KMS-11 (cell line): ENCODE measurements around the gene RGS12.
A peak's percentile ranks its signal among the peaks of the same experiment; 100 is the strongest.

Experiments
- H2AFZ ChIP-seq: fragments of 200-600 bp; sonication (generic); 2 replicates; pipeline ENCODE4 v1.6.1; 2016; ENCODE audit warnings: antibody characterized with exemption, mixed run types, low read depth
- H3K27ac ChIP-seq: fragments of 200-600 bp; sonication (generic); 2 replicates; pipeline ENCODE4 v1.6.1; 2016; ENCODE audit warnings: mild to moderate bottlenecking, mixed run types
- H3K27me3 ChIP-seq: fragments of 200-600 bp; sonication (generic); 2 replicates; pipeline ENCODE4 v1.6.1; 2017; ENCODE audit warnings: mild to moderate bottlenecking, low read depth, mixed run types, moderate library complexity; ENCODE audit not compliant: insufficient read depth
- H3K36me3 ChIP-seq: fragments of 200-600 bp; sonication (generic); 2 replicates; pipeline ENCODE4 v1.6.1; 2017; ENCODE audit warnings: mild to moderate bottlenecking, mixed run types; ENCODE audit not compliant: insufficient read depth
- H3K4me1 ChIP-seq: fragments of 200-600 bp; sonication (generic); 2 replicates; pipeline ENCODE4 v1.6.1; 2016; ENCODE audit warnings: mild to moderate bottlenecking, low read depth, mixed run types; ENCODE audit not compliant: poor library complexity, severe bottlenecking
- H3K4me2 ChIP-seq: fragments of 200-600 bp; sonication (generic); 2 replicates; pipeline ENCODE4 v1.7.0; 2016; ENCODE audit warnings: mild to moderate bottlenecking, mixed run types
- H3K4me3 ChIP-seq: fragments of 200-600 bp; sonication (generic); IDR thresholded peaks from 2 replicates; pipeline ENCODE4 v1.6.1; 2017; ENCODE audit warnings: low read depth, low read length, mixed read lengths; ENCODE audit not compliant: insufficient read depth
- H3K79me2 ChIP-seq: fragments of 200-600 bp; sonication (generic); 2 replicates; pipeline ENCODE4 v1.6.1; 2016; ENCODE audit warnings: low read depth, mixed run types; ENCODE audit not compliant: insufficient read depth
- H3K9ac ChIP-seq: fragments of 200-600 bp; sonication (generic); 2 replicates; pipeline ENCODE4 v1.6.1; 2016; ENCODE audit warnings: mild to moderate bottlenecking, mixed run types
- H4K20me1 ChIP-seq: fragments of 200-600 bp; sonication (generic); 2 replicates; pipeline ENCODE4 v1.6.1; 2016; ENCODE audit warnings: mild to moderate bottlenecking, mixed run types; ENCODE audit not compliant: insufficient read depth
- TF ChIP-seq, protein P1 (sequence below): fragments of 200-600 bp; sonication (generic); conservative IDR thresholded peaks from 2 replicates; pipeline ENCODE4 v1.6.1; 2017; ENCODE audit warnings: low read depth, mild to moderate bottlenecking, antibody characterized with exemption, low read length, moderate library complexity, mixed read lengths

The RGS12 gene, protein sequence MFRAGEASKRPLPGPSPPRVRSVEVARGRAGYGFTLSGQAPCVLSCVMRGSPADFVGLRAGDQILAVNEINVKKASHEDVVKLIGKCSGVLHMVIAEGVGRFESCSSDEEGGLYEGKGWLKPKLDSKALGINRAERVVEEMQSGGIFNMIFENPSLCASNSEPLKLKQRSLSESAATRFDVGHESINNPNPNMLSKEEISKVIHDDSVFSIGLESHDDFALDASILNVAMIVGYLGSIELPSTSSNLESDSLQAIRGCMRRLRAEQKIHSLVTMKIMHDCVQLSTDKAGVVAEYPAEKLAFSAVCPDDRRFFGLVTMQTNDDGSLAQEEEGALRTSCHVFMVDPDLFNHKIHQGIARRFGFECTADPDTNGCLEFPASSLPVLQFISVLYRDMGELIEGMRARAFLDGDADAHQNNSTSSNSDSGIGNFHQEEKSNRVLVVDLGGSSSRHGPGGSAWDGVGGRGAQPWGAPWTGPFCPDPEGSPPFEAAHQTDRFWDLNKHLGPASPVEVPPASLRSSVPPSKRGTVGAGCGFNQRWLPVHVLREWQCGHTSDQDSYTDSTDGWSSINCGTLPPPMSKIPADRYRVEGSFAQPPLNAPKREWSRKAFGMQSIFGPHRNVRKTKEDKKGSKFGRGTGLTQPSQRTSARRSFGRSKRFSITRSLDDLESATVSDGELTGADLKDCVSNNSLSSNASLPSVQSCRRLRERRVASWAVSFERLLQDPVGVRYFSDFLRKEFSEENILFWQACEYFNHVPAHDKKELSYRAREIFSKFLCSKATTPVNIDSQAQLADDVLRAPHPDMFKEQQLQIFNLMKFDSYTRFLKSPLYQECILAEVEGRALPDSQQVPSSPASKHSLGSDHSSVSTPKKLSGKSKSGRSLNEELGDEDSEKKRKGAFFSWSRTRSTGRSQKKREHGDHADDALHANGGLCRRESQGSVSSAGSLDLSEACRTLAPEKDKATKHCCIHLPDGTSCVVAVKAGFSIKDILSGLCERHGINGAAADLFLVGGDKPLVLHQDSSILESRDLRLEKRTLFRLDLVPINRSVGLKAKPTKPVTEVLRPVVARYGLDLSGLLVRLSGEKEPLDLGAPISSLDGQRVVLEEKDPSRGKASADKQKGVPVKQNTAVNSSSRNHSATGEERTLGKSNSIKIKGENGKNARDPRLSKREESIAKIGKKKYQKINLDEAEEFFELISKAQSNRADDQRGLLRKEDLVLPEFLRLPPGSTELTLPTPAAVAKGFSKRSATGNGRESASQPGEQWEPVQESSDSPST (N-terminal part only)

DNA sequence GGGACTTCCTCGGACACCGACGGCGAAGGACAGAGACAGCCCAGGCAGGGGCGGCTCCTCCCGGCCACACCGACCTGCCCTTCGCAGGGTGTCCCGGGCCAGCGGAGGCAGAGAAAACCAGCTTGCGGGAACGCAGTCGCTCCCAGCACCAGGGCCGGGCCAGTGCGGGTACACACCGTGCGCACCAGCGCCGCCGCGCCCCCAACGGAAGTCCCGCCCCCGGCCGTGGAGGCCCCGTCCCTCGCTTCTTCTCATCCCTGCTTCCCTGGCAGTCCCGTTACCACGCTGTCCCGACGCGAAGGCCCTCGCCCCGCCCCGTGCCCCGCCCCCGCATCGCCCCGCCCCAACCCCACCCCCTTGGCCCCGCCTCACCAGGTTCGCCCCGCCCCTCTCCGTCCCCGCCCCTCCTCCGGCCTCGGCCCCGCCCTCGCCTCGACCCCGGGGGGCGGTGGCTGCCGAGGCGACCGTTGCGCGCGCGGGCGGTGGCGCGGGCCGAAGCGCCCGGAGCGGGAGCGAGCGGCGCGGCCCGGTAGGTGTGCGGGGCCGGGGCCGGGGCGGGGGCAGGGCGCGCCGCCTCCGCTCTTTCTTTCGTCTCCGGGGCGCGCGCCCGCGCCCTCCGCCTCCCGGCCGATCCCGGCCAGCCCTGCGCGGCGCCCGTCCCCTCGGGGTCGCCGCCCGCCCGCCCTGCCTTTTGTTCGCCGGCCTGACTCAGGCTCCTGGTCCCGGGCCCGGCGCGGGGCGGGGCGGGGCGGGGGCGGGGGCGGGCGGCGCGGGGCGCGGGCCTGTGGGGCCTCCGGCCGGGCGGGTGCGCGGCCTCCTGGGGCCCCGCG is at the start of gene RGS12:
Gene RGS12, plus strand, starts transcription at position 451 of the 830 bp plus-strand sequence. CDS start 23,150 bp downstream, outside the sequence.
- H3K9ac ChIP-seq, result peak within 1 kb of the TSS; percentile 42; the same call in 1 of the 2 replicates
- no peaks in the 10 kb centered on the region for H3K27me3 ChIP-seq
- no peaks in the 10 kb centered on the region for H3K36me3 ChIP-seq
- no peaks in the 10 kb centered on the region for H4K20me1 ChIP-seq
- H3K4me2 ChIP-seq, result peak within 1 kb of the TSS; percentile 54; the same call in 1 of the 2 replicates
- peak within 1 kb of the TSS; percentile 67; the same call in 1 of the 2 replicates for H2AFZ ChIP-seq
- no peak within 1 kb of the TSS for H3K4me3 ChIP-seq
- no peaks in the 10 kb centered on the region for H3K4me1 ChIP-seq
- TF ChIP-seq, protein P1, sequence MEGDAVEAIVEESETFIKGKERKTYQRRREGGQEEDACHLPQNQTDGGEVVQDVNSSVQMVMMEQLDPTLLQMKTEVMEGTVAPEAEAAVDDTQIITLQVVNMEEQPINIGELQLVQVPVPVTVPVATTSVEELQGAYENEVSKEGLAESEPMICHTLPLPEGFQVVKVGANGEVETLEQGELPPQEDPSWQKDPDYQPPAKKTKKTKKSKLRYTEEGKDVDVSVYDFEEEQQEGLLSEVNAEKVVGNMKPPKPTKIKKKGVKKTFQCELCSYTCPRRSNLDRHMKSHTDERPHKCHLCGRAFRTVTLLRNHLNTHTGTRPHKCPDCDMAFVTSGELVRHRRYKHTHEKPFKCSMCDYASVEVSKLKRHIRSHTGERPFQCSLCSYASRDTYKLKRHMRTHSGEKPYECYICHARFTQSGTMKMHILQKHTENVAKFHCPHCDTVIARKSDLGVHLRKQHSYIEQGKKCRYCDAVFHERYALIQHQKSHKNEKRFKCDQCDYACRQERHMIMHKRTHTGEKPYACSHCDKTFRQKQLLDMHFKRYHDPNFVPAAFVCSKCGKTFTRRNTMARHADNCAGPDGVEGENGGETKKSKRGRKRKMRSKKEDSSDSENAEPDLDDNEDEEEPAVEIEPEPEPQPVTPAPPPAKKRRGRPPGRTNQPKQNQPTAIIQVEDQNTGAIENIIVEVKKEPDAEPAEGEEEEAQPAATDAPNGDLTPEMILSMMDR, result no peak
- no peaks in the 10 kb centered on the region for H3K79me2 ChIP-seq
- H3K27ac ChIP-seq, result no peak within 1 kb of the TSS

DNA sequence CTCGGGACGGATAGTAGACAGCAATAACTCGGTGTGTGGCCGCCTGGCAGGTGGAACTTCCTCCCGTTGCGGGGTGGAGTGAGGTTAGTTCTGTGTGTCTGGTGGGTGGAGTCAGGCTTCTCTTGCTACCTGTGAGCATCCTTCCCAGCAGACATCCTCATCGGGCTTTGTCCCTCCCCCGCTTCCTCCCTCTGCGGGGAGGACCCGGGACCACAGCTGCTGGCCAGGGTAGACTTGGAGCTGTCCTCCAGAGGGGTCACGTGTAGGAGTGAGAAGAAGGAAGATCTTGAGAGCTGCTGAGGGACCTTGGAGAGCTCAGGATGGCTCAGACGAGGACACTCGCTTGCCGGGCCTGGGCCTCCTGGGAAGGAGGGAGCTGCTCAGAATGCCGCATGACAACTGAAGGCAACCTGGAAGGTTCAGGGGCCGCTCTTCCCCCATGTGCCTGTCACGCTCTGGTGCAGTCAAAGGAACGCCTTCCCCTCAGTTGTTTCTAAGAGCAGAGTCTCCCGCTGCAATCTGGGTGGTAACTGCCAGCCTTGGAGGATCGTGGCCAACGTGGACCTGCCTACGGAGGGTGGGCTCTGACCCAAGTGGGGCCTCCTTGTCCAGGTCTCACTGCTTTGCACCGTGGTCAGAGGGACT is 49.6 kb upstream of the RGS12 start:
- H3K36me3 ChIP-seq, result no peaks in the 10 kb centered on the region
- H3K4me1 ChIP-seq, result peaks cover 20% of the 10 kb centered on the region
- no peaks in the 10 kb centered on the region for H4K20me1 ChIP-seq
- H3K4me3 ChIP-seq, result no peak overlapping the region
- no peaks in the 10 kb centered on the region for H3K27me3 ChIP-seq
- no peaks in the 10 kb centered on the region for H3K79me2 ChIP-seq
- H2AFZ ChIP-seq, result no peak overlapping the region
- no peak overlapping the region for H3K27ac ChIP-seq
- TF ChIP-seq, protein P1, result no peak
- H3K9ac ChIP-seq, result no peak overlapping the region
- H3K4me2 ChIP-seq, result no peak overlapping the region

DNA sequence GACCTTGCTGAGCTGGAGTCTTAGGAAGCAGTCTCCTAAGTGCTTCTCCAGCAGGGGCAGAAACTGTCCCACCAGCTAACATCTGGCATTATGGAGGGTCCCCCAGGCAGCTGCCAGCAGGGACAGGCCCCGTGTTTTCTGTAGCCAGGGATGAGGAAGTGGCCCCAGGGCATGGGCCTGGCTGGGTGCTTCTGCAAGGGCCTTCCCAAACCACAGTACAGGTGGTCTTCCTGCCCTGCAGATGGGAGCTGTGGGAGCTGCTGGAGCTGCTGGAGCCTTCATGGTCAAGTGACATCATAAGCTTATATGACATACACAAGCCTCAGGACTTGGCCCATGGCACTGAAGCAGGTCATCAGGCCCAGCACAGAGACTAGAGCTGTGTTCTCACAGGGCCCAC is 48.8 kb upstream of the RGS12 start:
- H3K4me2 ChIP-seq, result no peak overlapping the region
- H3K4me3 ChIP-seq, result no peak overlapping the region
- no peaks in the 10 kb centered on the region for H3K27me3 ChIP-seq
- peaks cover 19% of the 10 kb centered on the region for H3K4me1 ChIP-seq
- H3K79me2 ChIP-seq, result no peaks in the 10 kb centered on the region
- no peaks in the 10 kb centered on the region for H3K36me3 ChIP-seq
- H3K9ac ChIP-seq, result no peak overlapping the region
- no peaks in the 10 kb centered on the region for H4K20me1 ChIP-seq
- TF ChIP-seq, protein P1, result no peak
- no peak overlapping the region for H3K27ac ChIP-seq
- no peak overlapping the region for H2AFZ ChIP-seq
